PC-3 (cell line): ENCODE data around the gene GABBR2. TPM values are rescaled to one million over a fixed set of nuclear protein-coding genes. Genes with fewer than 3 reads are reported as not detected.

Source experiments
- ATAC-seq: fragments of 200-7000 bp; cut with Tn5 transposase; 2 replicates; pipeline ENCODE4 v1.9.1; 2020; ENCODE audit warnings: mild to moderate bottlenecking, moderate library complexity
- Bru-seq: library from RNA; stranded (reverse); fragments of 400-500 nt; gene quantifications from one replicate; lab custom pipeline; 2021; lab: Mats Ljungman, UMichigan
- BruChase-seq, 2 experiments: library from RNA; stranded (reverse); fragments of 400-500 nt; gene quantifications; one replicate each; lab custom pipeline; 2021; lab: Mats Ljungman, UMichigan
- BruUV-seq: library from RNA; stranded (reverse); fragments of 400-500 nt; replicated peaks from 2 replicates; lab custom pipeline; 2021; lab: Mats Ljungman, UMichigan
- CTCF ChIA-PET: fragments of 300-600 bp; sonication (Branson Sonifier 250); formaldehyde crosslinking; loops from one replicate; lab custom pipeline; 2022; ENCODE audit warnings: antibody characterized with exemption; lab: Charles Lee
- POLR2A ChIA-PET: fragments of 300-600 bp; sonication (Branson Sonifier 250); formaldehyde crosslinking; loops from one replicate; lab custom pipeline; 2022; ENCODE audit warnings: antibody characterized with exemption; ENCODE audit not compliant: unreplicated experiment; lab: Charles Lee
- DNase-seq: peaks from one replicate; pipeline ENCODE4 v3.0.0-alpha.2; 2015
- H2AFZ ChIP-seq: fragments of 300-600 bp; sonication (generic); 2 replicates; pipeline ENCODE4 v1.6.0; 2016; ENCODE audit warnings: antibody characterized with exemption, low read length
- H3F3A ChIP-seq: fragments of 300-600 bp; sonication (generic); one replicate; pipeline ENCODE4 v1.6.0; 2017; ENCODE audit warnings: antibody characterized with exemption, low read length, control low read depth, mild to moderate bottlenecking; ENCODE audit not compliant: unreplicated experiment
- H3K27ac ChIP-seq: fragments of 300-600 bp; sonication (generic); 2 replicates; pipeline ENCODE4 v1.5.1; 2016; ENCODE audit warnings: mild to moderate bottlenecking, low read length
- H3K27me3 ChIP-seq: fragments of 300-600 bp; sonication (generic); 2 replicates; pipeline ENCODE4 v1.6.1; 2016; ENCODE audit warnings: low read length, mixed read lengths
- H3K36me3 ChIP-seq: fragments of 300-600 bp; sonication (generic); 2 replicates; pipeline ENCODE4 v1.6.1; 2016; ENCODE audit warnings: low read depth, mixed run types, low read length, mixed read lengths
- H3K4me1 ChIP-seq: fragments of 300-600 bp; sonication (generic); 2 replicates; pipeline ENCODE4 v1.5.1; 2016; ENCODE audit warnings: low read length; ENCODE audit not compliant: insufficient read depth
- H3K4me2 ChIP-seq: fragments of 300-600 bp; sonication (generic); 2 replicates; pipeline ENCODE4 v1.6.0; 2016; ENCODE audit warnings: low read length
- H3K4me3 ChIP-seq: fragments of 300-600 bp; sonication (generic); 2 replicates; pipeline ENCODE4 v1.5.1; 2016; ENCODE audit warnings: mild to moderate bottlenecking, low read length, mixed read lengths
- H3K79me2 ChIP-seq: fragments of 300-600 bp; sonication (generic); 2 replicates; pipeline ENCODE4 v1.6.1; 2017; ENCODE audit warnings: low read length, mixed read lengths
- H3K9ac ChIP-seq: fragments of 300-600 bp; sonication (generic); 2 replicates; pipeline ENCODE4 v1.6.0; 2016; ENCODE audit warnings: mild to moderate bottlenecking, low read length
- H3K9me2 ChIP-seq: fragments of 300-600 bp; sonication (generic); replicated peaks from 2 replicates; pipeline ENCODE4 v1.6.1; 2016; ENCODE audit warnings: mixed run types, low read length, mixed read lengths
- H3K9me3 ChIP-seq: fragments of 300-600 bp; sonication (generic); 2 replicates; pipeline ENCODE4 v1.6.1; 2016; ENCODE audit warnings: low read length, mixed read lengths
- H4K20me1 ChIP-seq: fragments of 300-600 bp; sonication (generic); 2 replicates; pipeline ENCODE4 v1.6.1; 2016; ENCODE audit warnings: low read length, mixed read lengths
- CTCF ChIP-seq: fragments of 300-600 bp; sonication (generic); conservative IDR thresholded peaks from 2 replicates; pipeline ENCODE4 v1.5.1; 2017; ENCODE audit warnings: antibody characterized with exemption, low read depth, mild to moderate bottlenecking, low read length
- EZH2 ChIP-seq: fragments of 300-600 bp; sonication (generic); IDR thresholded peaks from one replicate; pipeline ENCODE4 v1.6.1; 2017; ENCODE audit warnings: antibody characterized with exemption, mild to moderate bottlenecking, low read length; ENCODE audit not compliant: unreplicated experiment
- EZH2phosphoT487 ChIP-seq: fragments of 300-600 bp; sonication (generic); IDR thresholded peaks from 2 replicates; pipeline ENCODE4 v1.6.1; 2018; ENCODE audit warnings: mild to moderate bottlenecking, antibody characterized with exemption, low read length, borderline replicate concordance
- intact Hi-C: fragments of 100-400 bp; cut with micrococcal nuclease; formaldehyde crosslinking; loops from 2 replicates; pipeline ENCODE4 v1.9.0; 2023
- long read RNA-seq: library from polyadenylated mRNA; unstranded; transcript quantifications from one replicate; pipeline ENCODE4 v2.0.0, GENCODE V29; 2021; ENCODE audit not compliant: unreplicated experiment
- total RNA-seq: library from RNA; depleted of rRNA; stranded (reverse); fragments of >200 nt; gene quantifications from 2 replicates; pipeline ENCODE4 v1.2.3, GENCODE V29; 2014; rRNA removed

GABBR2 gene
- total RNA-seq (0.44 and 1.7 TPM in 2 replicates), Bru-seq, nascent RNA (percentile 31 among the genes with signal in this experiment), BruChase-seq, experiment 1, labeled RNA remaining after a 6-hour chase (percentile 27 among the genes with signal in this experiment), BruChase-seq, experiment 2, labeled RNA remaining after a 2-hour chase (percentile 28 among the genes with signal in this experiment)
- long read RNA-seq, full-length matches to known transcripts, result 5 of 10 reads
- long read RNA-seq, partial matches to known transcripts, result 0 of 10 reads
- long read RNA-seq, other reads (novel, unspliced or antisense), result 5 of 10 reads

- ChIA-PET POLR2A (no interaction called here), CTCF (no interaction called here)
- peak within 1 kb of the TSS; percentile 91 for H3K4me2 ChIP-seq
- H3K27me3 ChIP-seq, result peaks cover 30% of the 10 kb centered on the region
- 0 out of 2 replicates have a peak within 1 kb of the TSS, but pooled peaks have one; percentile 73 for H2AFZ ChIP-seq
- no peaks in the 10 kb centered on the region for H3K79me2 ChIP-seq
- H3K9ac ChIP-seq, result no peak within 1 kb of the TSS
- H3K9me3 ChIP-seq, result no peaks in the 10 kb centered on the region
- H3K36me3 ChIP-seq, result no peaks in the 10 kb centered on the region
- ATAC-seq (no peak), DNase-seq (no peak)
- no peak within 1 kb of the TSS for H3K27ac ChIP-seq
- BruUV-seq, result no TSS peak
- TF ChIP-seq EZH2phosphoT487 (no peak), EZH2 (no peak), CTCF (no peak)
- H4K20me1 ChIP-seq, result no peaks in the 10 kb centered on the region
- intact Hi-C loops, result loop anchor here (5.0 to 10.0 kb wide), 2 partner anchors 52 to 154 kb away; no protein-coding TSS in a partner anchor
- no peaks in the 10 kb centered on the region for H3K9me2 ChIP-seq
- peak within 1 kb of the TSS; percentile 60 for H3K4me3 ChIP-seq
- no peaks in the 10 kb centered on the region for H3K4me1 ChIP-seq
- H3F3A ChIP-seq, result no peaks in the 10 kb centered on the region
These were observed at the start of gene GABBR2 for GRCh38 chr9:98708933-98709911. Gene GABBR2, minus strand, starts transcription at chr9:98708935. Its CDS starts 198 bp downstream, at chr9:98708737.

DNA sequence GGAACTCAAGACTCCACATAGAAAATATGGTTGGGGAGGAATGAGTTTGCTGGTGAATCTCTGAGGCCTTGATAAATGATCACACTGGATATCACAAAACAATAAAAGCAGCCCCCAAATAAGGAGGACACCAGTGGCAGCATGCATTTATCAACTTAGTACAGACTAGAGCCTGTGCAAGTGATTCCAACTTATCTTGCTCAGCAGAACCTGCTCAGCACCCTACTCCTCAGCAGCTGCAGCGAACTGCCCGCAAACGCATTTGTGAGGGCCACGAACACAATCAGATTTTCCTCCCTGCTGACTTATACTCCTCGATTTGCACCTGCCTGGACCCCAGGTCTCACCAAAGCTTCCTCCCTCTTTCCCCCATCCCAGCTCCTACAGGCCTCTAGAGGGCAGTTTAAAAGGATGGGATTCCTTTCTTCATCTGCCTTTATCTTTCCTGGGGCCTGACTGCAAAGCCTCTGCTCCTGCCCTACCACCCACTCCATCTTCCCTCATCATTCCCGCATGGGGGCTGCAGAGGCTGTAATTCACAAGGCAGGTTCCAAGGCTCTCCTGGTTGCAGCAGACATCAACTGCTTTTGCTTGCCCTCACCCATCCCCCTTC, 46.4 kb upstream of the GABBR2 start:
- H3K27me3 ChIP-seq, result no peaks in the 10 kb centered on the region
- DNase-seq (no peak), ATAC-seq (no peak)
- no peak overlapping the region for H3K27ac ChIP-seq
- no peaks in the 10 kb centered on the region for H3F3A ChIP-seq
- H3K9ac ChIP-seq, result no peak overlapping the region
- no peaks in the 10 kb centered on the region for H3K79me2 ChIP-seq
- TF ChIP-seq CTCF (0 out of 2 replicates have a peak, but pooled peaks have one; percentile 19), EZH2 (no peak)
- H3K4me2 ChIP-seq, result no peak overlapping the region
- intact Hi-C loops, result no loop called here
- no TSS peak for BruUV-seq
- POLR2A ChIA-PET, result no interaction called here
- no peak overlapping the region for H3K4me3 ChIP-seq
- no peak overlapping the region for H2AFZ ChIP-seq
- H3K4me1 ChIP-seq, result no peaks in the 10 kb centered on the region
- peaks cover 19% of the 10 kb centered on the region for H3K36me3 ChIP-seq
- CTCF ChIA-PET, result no interaction called here
- H4K20me1 ChIP-seq, result no peaks in the 10 kb centered on the region
- no peaks in the 10 kb centered on the region for H3K9me2 ChIP-seq
- H3K9me3 ChIP-seq, result peaks cover 6% of the 10 kb centered on the region; the same call in 1 of the 2 replicates
